Muscle layer of colon (tissue), 2 donors: ENCODE results near the gene MGME1.

Experiments
- H3K27ac ChIP-seq: one replicate; pipeline ENCODE4 v1.7.0; 2013; ENCODE audit warnings: low read depth, mild to moderate bottlenecking, low read length, moderate library complexity
- H3K27me3 ChIP-seq, 2 donors: one replicate each; pipeline ENCODE4 v1.7.0; 2013; ENCODE audit warnings: low read length in 2 of 2, mild to moderate bottlenecking in 2 of 2; ENCODE audit not compliant: insufficient read depth in 2 of 2, control insufficient read depth in 1 of 2
- H3K36me3 ChIP-seq: one replicate; pipeline ENCODE4 v1.7.0; 2013; ENCODE audit warnings: mild to moderate bottlenecking, low read length; ENCODE audit not compliant: insufficient read depth
- H3K4me1 ChIP-seq: one replicate; pipeline ENCODE4 v1.7.0; 2013; ENCODE audit warnings: mild to moderate bottlenecking, low read length; ENCODE audit not compliant: insufficient read depth
- H3K4me3 ChIP-seq, 2 donors: one replicate each; pipeline ENCODE4 v1.7.0; 2013; ENCODE audit warnings: low read length in 2 of 2, low read depth in 1 of 2, mild to moderate bottlenecking in 1 of 2, moderate library complexity in 1 of 2
- H3K9ac ChIP-seq: one replicate; pipeline ENCODE4 v1.7.0; 2013; ENCODE audit warnings: low read length
- H3K9me3 ChIP-seq: one replicate; pipeline ENCODE4 v1.7.0; 2013; ENCODE audit warnings: mild to moderate bottlenecking, low read length
- donor health status: abdominal sarcoma.
- donor health status: Adenocarcinoma of cecum.

Gene MGME1

DNA sequence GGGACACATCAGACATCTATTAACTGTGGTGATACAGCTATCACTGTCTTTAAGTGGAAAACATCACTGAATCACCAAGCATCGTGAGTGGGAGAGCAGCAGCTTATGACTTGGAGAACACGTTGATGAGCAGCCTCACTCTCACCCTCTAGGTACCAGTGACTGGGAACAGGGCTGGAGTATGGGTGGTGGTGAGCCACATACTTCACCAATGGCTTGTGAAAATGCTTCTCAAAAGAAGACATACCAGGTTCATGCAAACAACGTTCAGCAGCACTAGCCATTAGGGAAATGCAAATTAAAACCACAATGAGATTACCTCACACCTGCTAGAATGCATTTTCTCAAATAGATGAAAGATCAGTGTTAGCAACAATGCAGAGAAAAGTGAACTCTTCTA lies 25.5 kb upstream of the MGME1 start:
- H3K4me1 ChIP-seq: peaks cover 17% of the 10 kb centered on the region
- peaks cover 60% of the 10 kb centered on the region for H3K36me3 ChIP-seq
- H3K27ac ChIP-seq: no peak overlapping the region
- H3K9ac ChIP-seq: no peak overlapping the region
- H3K27me3 ChIP-seq: no peaks in the 10 kb centered on the region
- H3K9me3 ChIP-seq: no peaks in the 10 kb centered on the region
- H3K4me3 ChIP-seq: no peak overlapping the region

DNA sequence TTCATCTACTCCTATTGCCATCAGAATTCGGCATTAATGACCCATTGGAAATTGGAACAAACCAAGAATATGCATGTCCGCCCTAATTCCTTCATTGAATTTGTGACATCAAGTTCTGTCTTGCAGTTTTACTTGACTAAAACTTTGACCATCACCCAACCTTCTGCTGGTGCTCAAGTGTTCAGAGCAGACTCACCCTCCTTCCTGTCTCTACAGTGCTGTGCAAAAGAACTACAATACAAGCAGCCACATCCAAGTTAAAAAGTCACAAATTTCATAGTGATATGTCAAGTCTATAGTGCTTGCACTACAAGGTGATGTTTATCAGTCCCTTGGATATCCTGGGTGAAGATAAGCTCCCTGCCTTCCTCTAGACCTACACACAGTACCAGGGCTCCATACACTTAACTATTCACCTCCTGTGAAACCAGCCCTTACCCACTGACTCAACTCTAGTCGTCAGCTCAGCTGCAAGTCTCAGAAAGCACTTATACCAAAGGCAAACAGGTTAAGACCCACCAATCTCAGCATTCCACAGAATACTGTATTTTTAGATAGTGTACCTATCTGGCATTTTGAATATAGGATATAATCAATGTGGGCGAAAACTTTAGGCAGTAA lies 23.9 kb upstream of the MGME1 start:
- Histone ChIP-seq H3K9ac (no peak overlapping the region), H3K4me3 (no peak overlapping the region), H3K27ac (no peak overlapping the region), H3K4me1 (peaks cover under 1% of the 10 kb centered on the region), H3K36me3 (peaks cover 76% of the 10 kb centered on the region), H3K27me3 (no peaks in the 10 kb centered on the region), H3K9me3 (no peaks in the 10 kb centered on the region)

DNA sequence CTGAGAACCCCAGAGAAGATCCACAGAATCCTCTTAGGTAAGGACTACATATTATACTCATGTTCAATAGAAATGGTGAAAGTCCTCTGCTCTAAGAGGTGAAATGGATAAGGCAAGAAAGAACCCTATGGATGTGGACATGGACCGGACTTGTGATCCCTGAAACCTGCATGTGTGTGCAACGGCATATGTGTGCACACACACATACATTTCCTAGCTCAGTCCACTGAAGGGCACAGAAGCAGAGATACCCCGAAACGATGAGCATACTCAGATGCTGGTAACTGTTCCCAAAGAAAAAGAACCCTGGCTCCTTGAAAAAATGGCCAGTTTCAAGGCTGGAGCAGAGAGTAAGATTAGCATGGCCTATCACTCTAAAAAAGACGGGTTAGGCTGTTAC lies 22.8 kb upstream of the MGME1 start:
- Histone ChIP-seq H3K4me3 (no peak overlapping the region), H3K27me3 (no peaks in the 10 kb centered on the region), H3K9ac (no peak overlapping the region), H3K4me1 (no peaks in the 10 kb centered on the region), H3K27ac (no peak overlapping the region), H3K36me3 (peaks cover 84% of the 10 kb centered on the region), H3K9me3 (no peaks in the 10 kb centered on the region)

DNA sequence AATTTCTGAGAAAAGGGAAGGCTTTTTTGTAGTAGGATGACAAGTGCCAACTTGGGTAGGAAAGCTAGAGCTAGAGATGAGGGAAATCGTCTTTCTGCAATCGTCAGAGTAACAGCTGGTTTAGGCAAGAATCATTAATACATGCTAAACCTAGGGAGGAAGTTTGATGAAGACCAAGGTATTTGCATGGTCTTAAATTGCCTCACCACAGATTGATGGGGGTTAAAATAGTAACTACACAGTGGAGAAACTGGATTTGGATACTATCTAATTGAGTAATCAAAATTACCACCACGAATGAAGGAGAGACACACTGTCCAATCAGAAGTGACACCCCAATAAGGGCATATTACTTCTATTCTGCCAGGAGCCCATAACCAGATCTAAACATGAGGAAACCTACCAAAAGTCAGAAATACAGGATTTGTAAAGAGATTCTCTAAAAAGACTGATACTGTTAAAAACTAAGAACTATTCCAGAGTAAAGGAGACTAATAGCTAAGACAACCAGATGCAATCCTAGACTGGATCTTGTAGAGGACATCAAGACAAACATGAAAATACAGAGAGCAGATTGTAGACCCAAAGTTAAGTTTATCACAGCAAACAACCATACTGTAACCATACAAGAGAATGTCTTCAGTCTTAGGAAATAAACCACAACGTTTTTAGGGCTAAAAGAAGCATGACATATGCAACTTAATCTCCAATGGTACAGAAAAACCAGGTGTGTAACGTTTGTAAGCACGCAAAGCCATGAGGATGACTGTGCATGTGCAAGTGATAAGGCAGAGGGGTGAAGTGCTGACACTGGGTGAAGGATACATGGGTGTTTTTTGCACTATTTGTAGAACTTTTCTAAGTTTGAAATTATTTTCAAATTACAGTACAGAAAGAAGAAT lies 22.0 kb upstream of the MGME1 start:
- H3K4me3 ChIP-seq: no peak overlapping the region
- no peak overlapping the region for H3K9ac ChIP-seq
- no peaks in the 10 kb centered on the region for H3K9me3 ChIP-seq
- H3K27me3 ChIP-seq: no peaks in the 10 kb centered on the region
- no peak overlapping the region for H3K27ac ChIP-seq
- peaks cover 88% of the 10 kb centered on the region for H3K36me3 ChIP-seq
- H3K4me1 ChIP-seq: no peaks in the 10 kb centered on the region

DNA sequence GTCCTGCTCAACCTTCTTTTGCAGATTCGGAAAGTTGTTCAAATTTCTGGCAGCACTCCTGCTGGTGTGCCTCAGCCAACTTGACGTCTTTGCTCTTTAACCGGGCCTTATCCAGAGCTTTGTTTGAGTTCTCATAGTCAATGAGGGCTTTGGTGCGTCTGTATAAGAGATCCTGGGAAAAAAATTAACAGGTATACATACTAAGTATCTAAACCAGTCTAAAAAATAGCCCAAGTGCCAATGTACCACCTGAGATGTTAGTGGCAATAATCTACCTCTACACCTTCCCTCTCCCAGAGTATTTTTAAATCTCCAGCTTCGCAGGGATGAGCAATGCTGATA lies 21.4 kb upstream of the MGME1 start:
- Histone ChIP-seq H3K9me3 (no peaks in the 10 kb centered on the region), H3K36me3 (peaks cover 90% of the 10 kb centered on the region), H3K9ac (no peak overlapping the region), H3K4me3 (no peak overlapping the region), H3K27ac (no peak overlapping the region), H3K4me1 (no peaks in the 10 kb centered on the region), H3K27me3 (no peaks in the 10 kb centered on the region)

DNA sequence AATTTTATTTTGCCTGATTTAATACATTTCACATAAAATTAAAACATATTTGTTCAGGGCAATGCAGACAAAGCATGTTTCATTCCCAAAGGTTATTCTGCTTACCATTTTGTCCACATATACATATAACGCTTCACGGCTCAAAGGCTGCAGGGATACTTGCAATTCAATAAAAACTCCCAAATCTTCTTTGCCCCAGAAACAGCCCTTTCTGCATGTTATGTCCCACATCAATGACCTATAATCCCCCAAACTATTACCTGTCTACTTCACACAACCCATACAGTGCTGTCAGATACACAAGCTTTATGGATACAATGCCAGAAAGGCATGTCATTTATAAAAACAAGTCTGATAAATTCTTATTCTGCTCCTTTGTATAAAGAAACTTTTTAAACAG lies 20.4 kb upstream of the MGME1 start:
- Histone ChIP-seq H3K4me1 (no peaks in the 10 kb centered on the region), H3K27me3 (no peaks in the 10 kb centered on the region), H3K9me3 (no peaks in the 10 kb centered on the region), H3K9ac (no peak overlapping the region), H3K27ac (no peak overlapping the region), H3K4me3 (no peak overlapping the region), H3K36me3 (peaks cover 90% of the 10 kb centered on the region)

DNA sequence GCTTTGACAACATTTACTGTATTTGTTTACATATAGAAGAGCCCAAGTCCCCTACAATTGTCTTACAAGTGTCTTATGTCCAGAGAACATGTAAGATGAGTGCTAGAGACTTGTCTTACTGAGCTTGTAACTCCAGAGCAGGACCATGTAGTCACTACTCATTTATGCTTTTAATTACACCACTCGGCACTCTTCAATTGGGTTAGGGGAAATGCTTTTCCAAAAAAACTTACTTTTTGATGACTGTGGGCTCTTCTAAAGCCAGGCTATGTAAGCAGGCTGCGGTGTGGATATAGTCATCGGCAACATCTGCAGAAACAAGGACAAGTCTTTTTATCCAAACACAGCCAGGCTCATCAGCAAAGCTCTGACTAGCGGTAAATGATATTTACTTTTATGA lies 18.9 kb upstream of the MGME1 start:
- H3K27me3 ChIP-seq: no peaks in the 10 kb centered on the region
- no peak overlapping the region for H3K9ac ChIP-seq
- no peak overlapping the region for H3K4me3 ChIP-seq
- H3K9me3 ChIP-seq: no peaks in the 10 kb centered on the region
- H3K36me3 ChIP-seq: peaks cover 95% of the 10 kb centered on the region
- no peaks in the 10 kb centered on the region for H3K4me1 ChIP-seq
- no peak overlapping the region for H3K27ac ChIP-seq

DNA sequence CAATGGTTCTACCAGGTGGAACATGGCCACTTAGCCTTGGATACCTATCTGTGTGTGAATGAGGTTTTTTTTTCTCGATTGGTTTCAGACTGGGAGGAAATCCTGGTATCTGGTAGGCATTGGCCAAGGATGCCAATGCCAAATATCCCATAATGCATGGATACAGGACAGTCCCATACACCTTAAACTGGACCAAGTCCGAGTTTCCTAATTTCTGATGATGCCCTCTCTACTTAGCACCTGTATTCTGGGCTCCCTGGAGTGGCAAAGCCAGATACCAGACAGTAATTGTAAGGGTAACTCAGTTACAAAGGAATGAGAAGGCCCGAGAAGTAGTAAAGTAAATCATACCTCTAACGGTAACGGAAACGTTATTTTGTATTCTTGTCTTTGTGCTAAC lies 18.1 kb upstream of the MGME1 start:
- H3K9ac ChIP-seq: no peak overlapping the region
- H3K36me3 ChIP-seq: peaks cover 95% of the 10 kb centered on the region
- no peak overlapping the region for H3K27ac ChIP-seq
- H3K9me3 ChIP-seq: no peaks in the 10 kb centered on the region
- H3K4me1 ChIP-seq: no peaks in the 10 kb centered on the region
- no peaks in the 10 kb centered on the region for H3K27me3 ChIP-seq
- no peak overlapping the region for H3K4me3 ChIP-seq

DNA sequence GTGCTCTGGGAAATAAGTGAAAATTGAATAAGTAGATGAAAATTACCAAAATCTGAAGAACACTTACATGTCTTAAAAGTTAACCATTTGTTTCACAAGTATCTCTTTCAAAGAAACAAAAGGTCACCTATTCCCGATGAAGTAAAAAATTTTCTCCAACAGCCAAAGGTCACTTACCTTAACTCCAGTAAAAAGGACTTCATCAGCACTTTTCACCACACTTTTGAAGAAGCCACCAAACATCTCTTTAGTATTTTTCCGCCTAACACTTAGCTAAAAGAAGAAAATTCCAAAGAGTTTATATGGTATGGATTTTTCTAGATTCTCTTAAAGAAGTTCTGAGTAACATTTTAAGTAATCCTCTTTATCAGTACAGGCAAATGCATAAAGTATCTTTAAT lies 17.5 kb upstream of the MGME1 start:
- Histone ChIP-seq H3K36me3 (peaks cover 93% of the 10 kb centered on the region), H3K9ac (no peak overlapping the region), H3K27me3 (no peaks in the 10 kb centered on the region), H3K27ac (no peak overlapping the region), H3K4me3 (no peak overlapping the region), H3K4me1 (no peaks in the 10 kb centered on the region), H3K9me3 (no peaks in the 10 kb centered on the region)

DNA sequence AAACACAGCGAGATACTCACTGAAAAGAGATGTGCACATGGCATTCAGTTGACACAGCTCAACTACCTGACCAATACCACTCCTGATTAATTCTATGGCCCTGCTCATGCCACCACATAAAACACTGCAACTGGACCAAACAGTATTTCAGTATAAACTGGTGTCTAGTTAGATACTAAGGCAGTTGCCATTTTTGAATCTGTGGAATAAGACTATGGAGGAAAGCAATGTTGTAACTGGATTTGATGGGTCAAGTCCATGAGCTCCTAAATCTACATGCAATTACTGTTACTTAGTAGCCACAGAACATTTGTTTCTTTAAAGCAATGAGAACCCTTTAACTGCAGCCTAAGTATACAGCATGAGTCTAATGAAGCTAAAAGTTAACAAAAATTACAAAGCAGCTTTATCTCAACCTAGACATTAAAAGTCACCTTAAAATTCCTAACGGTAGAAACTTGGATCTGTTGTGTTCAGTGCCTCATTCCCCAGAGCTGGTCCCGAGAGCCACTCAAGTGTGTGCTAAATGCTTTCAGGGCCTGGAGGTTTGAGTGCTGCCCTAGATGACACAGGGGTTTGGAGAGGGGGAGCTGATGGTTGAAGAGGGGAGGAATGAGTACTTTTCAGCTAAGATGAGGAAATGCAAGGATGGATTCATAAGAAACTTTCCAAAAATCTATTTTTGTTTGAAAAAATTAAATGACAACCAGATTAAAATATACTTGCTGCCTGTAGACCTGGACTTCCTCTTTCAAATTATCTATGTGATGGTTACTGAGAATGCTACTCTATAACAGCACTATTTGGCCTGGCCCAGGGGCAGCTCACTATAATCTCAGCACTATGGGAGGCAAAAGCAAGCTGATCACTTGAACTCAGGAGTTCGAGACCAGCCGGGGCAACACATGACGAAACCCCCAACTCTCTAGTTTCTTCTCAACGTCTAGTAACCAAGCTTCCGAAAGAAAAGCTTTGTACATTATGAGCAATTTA lies 15.8 kb upstream of the MGME1 start:
- no peaks in the 10 kb centered on the region for H3K27me3 ChIP-seq
- no peak overlapping the region for H3K9ac ChIP-seq
- no peak overlapping the region for H3K4me3 ChIP-seq
- H3K9me3 ChIP-seq: no peaks in the 10 kb centered on the region
- peaks cover 7% of the 10 kb centered on the region for H3K4me1 ChIP-seq
- no peak overlapping the region for H3K27ac ChIP-seq
- H3K36me3 ChIP-seq: peaks cover 77% of the 10 kb centered on the region

DNA sequence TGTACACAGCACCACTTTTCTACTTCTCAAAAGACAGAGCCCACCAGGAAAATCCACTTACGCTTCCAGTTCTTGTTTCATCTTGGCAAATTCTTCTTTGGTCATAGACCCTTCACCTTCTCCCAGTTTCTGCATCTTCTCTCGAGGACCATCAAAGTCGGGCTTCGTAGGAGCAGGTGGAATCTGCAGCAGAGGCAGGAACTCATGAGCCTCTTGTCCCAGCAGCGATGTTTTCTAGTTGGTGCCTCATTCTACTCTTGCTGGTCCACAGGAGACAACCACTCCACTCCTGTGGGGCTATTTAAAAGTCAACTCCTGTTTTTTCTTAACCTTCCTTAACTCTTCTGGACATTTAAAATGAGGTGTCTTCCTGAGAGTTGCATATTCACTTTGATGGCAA lies 14.9 kb upstream of the MGME1 start:
- H3K27me3 ChIP-seq: no peaks in the 10 kb centered on the region
- peaks cover 15% of the 10 kb centered on the region for H3K4me1 ChIP-seq
- H3K4me3 ChIP-seq: no peak overlapping the region
- H3K27ac ChIP-seq: no peak overlapping the region
- H3K9me3 ChIP-seq: no peaks in the 10 kb centered on the region
- H3K9ac ChIP-seq: no peak overlapping the region
- peaks cover 70% of the 10 kb centered on the region for H3K36me3 ChIP-seq
